OCI-LY7 (cell line): ENCODE results near the gene MSRB1. TPM values are rescaled to one million over a fixed set of nuclear protein-coding genes. Genes with fewer than 3 reads are reported as not detected.

Experiments used
- BruUV-seq: library from RNA; stranded (reverse); fragments of 400-500 nt; replicated peaks from 2 replicates; lab custom pipeline; 2021; lab: Mats Ljungman, UMichigan
- CTCF ChIA-PET: fragments of 300-600 bp; sonication (Branson Sonifier 250); formaldehyde crosslinking; loops from one replicate; lab custom pipeline; 2022; ENCODE audit warnings: antibody characterized with exemption; ENCODE audit not compliant: unreplicated experiment; lab: Charles Lee
- POLR2A ChIA-PET: fragments of 300-600 bp; sonication (Branson Sonifier 250); formaldehyde crosslinking; loops from one replicate; lab custom pipeline; 2022; ENCODE audit warnings: antibody characterized with exemption; lab: Charles Lee
- DNase-seq: peaks from one replicate; pipeline ENCODE4 v3.0.0-alpha.2; 2015; ENCODE audit warnings: low spot score
- H2AFZ ChIP-seq: fragments of 200-600 bp; sonication (generic), shearing (Covaris generic); 2 replicates; pipeline ENCODE4 v1.6.1; 2014; ENCODE audit warnings: mild to moderate bottlenecking, antibody characterized with exemption, low read length, moderate library complexity
- H3K27ac ChIP-seq: fragments of 200-600 bp; sonication (generic); 2 replicates; pipeline ENCODE4 v1.5.1; 2014; ENCODE audit warnings: mixed run types, low read depth, mild to moderate bottlenecking, moderate library complexity, low read length, inconsistent platforms; ENCODE audit not compliant: poor library complexity, severe bottlenecking
- H3K36me3 ChIP-seq: fragments of 200-600 bp; sonication (generic); 2 replicates; pipeline ENCODE4 v1.6.1; 2014; ENCODE audit warnings: mild to moderate bottlenecking, antibody characterized with exemption, low read length, moderate library complexity, mixed read lengths; ENCODE audit not compliant: insufficient read depth
- H3K4me1 ChIP-seq: fragments of 200-600 bp; sonication (generic); 2 replicates; pipeline ENCODE4 v1.5.1; 2014; ENCODE audit warnings: mild to moderate bottlenecking, low read length; ENCODE audit not compliant: insufficient read depth, poor library complexity, severe bottlenecking
- H3K4me2 ChIP-seq: fragments of 200-600 bp; sonication (generic); 2 replicates; pipeline ENCODE4 v1.6.1; 2014; ENCODE audit warnings: mild to moderate bottlenecking, low read length
- H3K4me3 ChIP-seq: fragments of 200-600 bp; sonication (generic); 2 replicates; pipeline ENCODE4 v1.5.1; 2014; ENCODE audit warnings: mild to moderate bottlenecking, low read depth, low read length; ENCODE audit not compliant: poor library complexity, severe bottlenecking
- H3K79me2 ChIP-seq: fragments of 200-600 bp; sonication (generic); 2 replicates; pipeline ENCODE4 v1.6.1; 2016; ENCODE audit warnings: low read depth, mild to moderate bottlenecking, low read length, moderate library complexity, mixed read lengths; ENCODE audit not compliant: insufficient read depth
- H3K9me2 ChIP-seq: fragments of 200-600 bp; sonication (generic); 2 replicates; pipeline ENCODE4 v1.6.1; 2016; ENCODE audit warnings: mild to moderate bottlenecking, low read length, mixed read lengths; ENCODE audit not compliant: insufficient read depth
- H3K9me3 ChIP-seq: fragments of 200-600 bp; sonication (generic); 2 replicates; pipeline ENCODE4 v1.6.1; 2014; ENCODE audit warnings: mild to moderate bottlenecking, mixed run types, low read length, mixed read lengths
- H4K20me1 ChIP-seq: fragments of 200-600 bp; sonication (generic); 2 replicates; pipeline ENCODE4 v1.6.1; 2014; ENCODE audit warnings: mild to moderate bottlenecking, antibody characterized with exemption, low read length, moderate library complexity, mixed read lengths; ENCODE audit not compliant: insufficient read depth
- EZH2phosphoT487 ChIP-seq: fragments of 200-600 bp; sonication (generic); IDR thresholded peaks from 2 replicates; pipeline ENCODE4 v1.6.1; 2018; ENCODE audit warnings: low read depth, borderline replicate concordance, mild to moderate bottlenecking, mixed run types, antibody characterized with exemption, low read length, moderate library complexity, mixed read lengths
- intact Hi-C: fragments of 100-400 bp; cut with micrococcal nuclease; formaldehyde crosslinking; loops from one replicate; pipeline ENCODE4 v1.10.0; 2022; ENCODE audit not compliant: unreplicated experiment
- total RNA-seq, 2 experiments: library from RNA; depleted of rRNA in 1 of 2; stranded (reverse); fragments of >200 nt in 1 of 2; shearing (Covaris generic) in 1 of 2; gene quantifications; 2 replicates each; pipeline ENCODE4 v1.2.3, GENCODE V29; 2014 to 2022
- TF ChIP-seq, protein P1 (sequence below): fragments of 200-600 bp; sonication (generic); conservative IDR thresholded peaks from 2 replicates; pipeline ENCODE4 v1.5.1; 2014; ENCODE audit warnings: mild to moderate bottlenecking, antibody characterized with exemption, low read length, moderate library complexity, mixed read lengths

Gene MSRB1
- total RNA-seq, 2 experiments from 2014 or later = 9.0 to 17.6 TPM

DNA sequence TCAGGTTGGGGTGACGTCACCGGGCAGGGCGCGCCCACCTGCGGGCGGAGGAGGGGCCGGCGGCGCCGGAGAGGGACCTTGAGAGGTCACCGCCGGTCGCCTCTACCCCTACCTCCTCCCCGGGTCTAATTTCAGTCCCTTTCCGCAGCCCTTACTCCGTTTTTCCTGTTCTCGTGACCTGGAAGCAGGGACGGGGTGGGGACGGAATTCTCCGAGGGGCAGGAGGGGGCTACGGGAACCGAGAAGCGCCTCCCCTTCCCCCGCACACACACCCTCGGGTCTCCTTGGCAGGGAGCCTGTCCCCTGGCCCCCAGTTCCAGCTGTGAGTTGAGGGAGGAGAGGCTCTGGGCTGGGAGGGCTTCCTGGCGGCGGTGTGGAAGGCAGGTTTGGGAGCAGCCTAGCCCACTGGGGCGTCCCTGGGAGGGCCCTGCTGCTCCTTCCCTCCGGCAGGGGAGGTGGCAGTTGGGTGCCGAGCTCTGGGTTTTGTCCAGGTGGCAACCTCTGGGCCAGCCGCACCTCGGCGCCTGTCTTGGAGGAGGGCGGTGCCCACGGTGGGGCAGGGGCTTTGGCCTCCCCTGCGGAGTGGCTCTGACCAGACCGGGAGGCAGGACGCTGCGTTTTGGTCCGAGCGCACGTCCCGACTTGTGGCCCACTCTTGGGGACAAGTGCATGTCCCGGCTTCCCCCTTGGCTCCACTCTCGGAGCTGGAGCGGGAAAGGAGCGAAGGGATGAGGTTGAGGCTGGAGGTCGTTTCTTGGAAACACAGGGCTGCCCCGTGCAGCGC, 47.5 kb upstream of the MSRB1 start:
- Histone ChIP-seq H3K9me3 (no peaks in the 10 kb centered on the region), H4K20me1 (no peaks in the 10 kb centered on the region), H3K4me2 (peak overlapping the region; percentile 80), H3K27ac (peak overlapping the region; percentile 50), H3K4me3 (peak overlapping the region; percentile 68), H3K4me1 (peaks cover 36% of the 10 kb centered on the region), H3K79me2 (no peaks in the 10 kb centered on the region), H3K36me3 (peaks cover 15% of the 10 kb centered on the region), H2AFZ (peak overlapping the region; percentile 22; the same call in 1 of the 2 replicates), H3K9me2 (no peaks in the 10 kb centered on the region)
- ChIA-PET CTCF (no interaction called here), POLR2A (interaction anchor here (0.6 kb wide), 1 partner anchor 9 kb away, joined by 3 read pairs; the partner anchor contains the start of gene NOXO1)
- TF ChIP-seq, protein P1, sequence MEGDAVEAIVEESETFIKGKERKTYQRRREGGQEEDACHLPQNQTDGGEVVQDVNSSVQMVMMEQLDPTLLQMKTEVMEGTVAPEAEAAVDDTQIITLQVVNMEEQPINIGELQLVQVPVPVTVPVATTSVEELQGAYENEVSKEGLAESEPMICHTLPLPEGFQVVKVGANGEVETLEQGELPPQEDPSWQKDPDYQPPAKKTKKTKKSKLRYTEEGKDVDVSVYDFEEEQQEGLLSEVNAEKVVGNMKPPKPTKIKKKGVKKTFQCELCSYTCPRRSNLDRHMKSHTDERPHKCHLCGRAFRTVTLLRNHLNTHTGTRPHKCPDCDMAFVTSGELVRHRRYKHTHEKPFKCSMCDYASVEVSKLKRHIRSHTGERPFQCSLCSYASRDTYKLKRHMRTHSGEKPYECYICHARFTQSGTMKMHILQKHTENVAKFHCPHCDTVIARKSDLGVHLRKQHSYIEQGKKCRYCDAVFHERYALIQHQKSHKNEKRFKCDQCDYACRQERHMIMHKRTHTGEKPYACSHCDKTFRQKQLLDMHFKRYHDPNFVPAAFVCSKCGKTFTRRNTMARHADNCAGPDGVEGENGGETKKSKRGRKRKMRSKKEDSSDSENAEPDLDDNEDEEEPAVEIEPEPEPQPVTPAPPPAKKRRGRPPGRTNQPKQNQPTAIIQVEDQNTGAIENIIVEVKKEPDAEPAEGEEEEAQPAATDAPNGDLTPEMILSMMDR = no peak
- TF ChIP-seq EZH2phosphoT487 = no peak
- peak; percentile 58 for DNase-seq
- intact Hi-C loops = no loop called here
- no TSS peak for BruUV-seq

DNA sequence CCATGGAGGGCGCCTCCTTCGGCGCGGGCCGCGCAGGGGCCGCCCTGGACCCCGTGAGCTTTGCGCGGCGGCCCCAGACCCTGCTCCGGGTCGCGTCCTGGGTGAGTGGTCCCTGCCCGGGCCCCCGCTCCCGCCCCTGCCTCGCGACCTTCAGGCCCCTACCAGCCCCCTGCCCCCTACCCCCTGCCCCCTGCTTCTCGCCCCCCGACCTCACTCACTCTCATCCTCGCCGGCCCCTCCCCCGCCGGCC, 47.0 kb upstream of the MSRB1 start:
- H3K27ac ChIP-seq = no peak overlapping the region
- peaks cover 42% of the 10 kb centered on the region for H3K4me1 ChIP-seq
- no TSS peak for BruUV-seq
- POLR2A ChIA-PET = no interaction called here
- no peak overlapping the region for H2AFZ ChIP-seq
- H4K20me1 ChIP-seq = no peaks in the 10 kb centered on the region
- DNase-seq = no peak
- no peaks in the 10 kb centered on the region for H3K9me2 ChIP-seq
- peaks cover 12% of the 10 kb centered on the region; the same call in 1 of the 2 replicates for H3K36me3 ChIP-seq
- H3K4me3 ChIP-seq = peak overlapping the region; percentile 68
- TF ChIP-seq EZH2phosphoT487 = no peak
- TF ChIP-seq, protein P1 = no peak
- no peaks in the 10 kb centered on the region for H3K79me2 ChIP-seq
- intact Hi-C loops = no loop called here
- no peaks in the 10 kb centered on the region for H3K9me3 ChIP-seq
- CTCF ChIA-PET = no interaction called here
- H3K4me2 ChIP-seq = peak overlapping the region; percentile 80
